Fibroblast of mammary gland (primary cell): ENCODE measurements around the gene LHX4.

ENCODE experiments used
- DNase-seq: peaks from one replicate; pipeline ENCODE4 v3.0.0-alpha.2; 2010; ENCODE audit warnings: low read depth
- H3K4me3 ChIP-seq: 2 replicates; pipeline ENCODE4 v1.5.1; 2011; ENCODE audit warnings: low read depth, mild to moderate bottlenecking, low read length, moderate library complexity; ENCODE audit not compliant: control insufficient read depth
- TF ChIP-seq, protein P1 (sequence below): conservative IDR thresholded peaks from 2 replicates; pipeline ENCODE4 v1.5.1; 2011; ENCODE audit warnings: low read depth, low read length, inconsistent platforms; ENCODE audit not compliant: control insufficient read depth, insufficient read depth

LHX4 gene

DNA sequence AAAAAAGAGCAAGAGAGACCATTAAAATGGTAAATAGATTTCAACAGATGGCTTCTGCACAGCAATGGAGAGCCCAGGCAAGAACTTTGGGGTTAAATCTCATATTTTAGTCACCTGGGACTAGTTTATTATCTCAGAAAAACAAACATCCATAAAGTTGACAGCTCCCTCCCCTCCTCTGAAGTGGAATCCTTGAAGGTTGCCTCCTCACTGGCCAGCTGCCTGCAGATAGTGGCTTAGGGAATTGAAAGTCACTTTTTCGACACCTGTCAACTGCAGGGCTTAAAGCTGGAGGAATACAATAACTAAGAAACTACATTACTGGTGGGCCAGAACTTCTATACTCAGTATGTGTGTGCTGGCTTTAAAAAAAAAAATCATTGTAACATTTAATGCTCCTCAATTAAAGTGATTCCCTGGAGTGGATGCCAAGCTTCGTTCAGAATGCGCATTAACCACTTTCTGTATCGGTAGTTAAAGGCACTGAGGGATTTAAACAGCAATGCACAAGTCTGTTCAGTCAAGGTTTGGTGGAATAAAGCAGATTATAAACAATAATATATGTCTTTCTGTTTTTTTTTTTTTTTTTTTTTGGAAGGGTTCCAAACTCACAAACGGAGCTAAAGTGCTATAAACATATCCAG, 52.5 kb downstream of the LHX4 start:
- DNase-seq = no peak
- TF ChIP-seq, protein P1, sequence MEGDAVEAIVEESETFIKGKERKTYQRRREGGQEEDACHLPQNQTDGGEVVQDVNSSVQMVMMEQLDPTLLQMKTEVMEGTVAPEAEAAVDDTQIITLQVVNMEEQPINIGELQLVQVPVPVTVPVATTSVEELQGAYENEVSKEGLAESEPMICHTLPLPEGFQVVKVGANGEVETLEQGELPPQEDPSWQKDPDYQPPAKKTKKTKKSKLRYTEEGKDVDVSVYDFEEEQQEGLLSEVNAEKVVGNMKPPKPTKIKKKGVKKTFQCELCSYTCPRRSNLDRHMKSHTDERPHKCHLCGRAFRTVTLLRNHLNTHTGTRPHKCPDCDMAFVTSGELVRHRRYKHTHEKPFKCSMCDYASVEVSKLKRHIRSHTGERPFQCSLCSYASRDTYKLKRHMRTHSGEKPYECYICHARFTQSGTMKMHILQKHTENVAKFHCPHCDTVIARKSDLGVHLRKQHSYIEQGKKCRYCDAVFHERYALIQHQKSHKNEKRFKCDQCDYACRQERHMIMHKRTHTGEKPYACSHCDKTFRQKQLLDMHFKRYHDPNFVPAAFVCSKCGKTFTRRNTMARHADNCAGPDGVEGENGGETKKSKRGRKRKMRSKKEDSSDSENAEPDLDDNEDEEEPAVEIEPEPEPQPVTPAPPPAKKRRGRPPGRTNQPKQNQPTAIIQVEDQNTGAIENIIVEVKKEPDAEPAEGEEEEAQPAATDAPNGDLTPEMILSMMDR = no peak
- no peak overlapping the region for H3K4me3 ChIP-seq

DNA sequence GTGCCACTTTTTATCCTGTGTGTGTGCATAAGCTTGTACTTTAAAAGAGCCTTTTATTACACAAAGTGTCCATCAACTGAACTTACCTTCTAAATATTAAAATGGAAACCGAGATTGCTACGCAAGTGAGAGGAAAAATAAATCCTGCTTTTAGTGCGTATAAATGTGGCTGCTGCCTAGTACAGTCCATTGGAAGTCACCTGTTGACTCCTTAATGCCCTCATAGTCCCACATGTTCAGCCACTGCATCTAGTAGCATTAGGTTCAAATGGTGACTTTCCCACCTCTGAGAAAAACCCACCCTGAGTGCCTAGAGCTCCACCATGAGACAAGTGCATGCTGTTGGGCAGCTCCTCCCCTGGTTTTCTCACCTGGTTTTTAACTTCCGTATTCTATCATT, 53.0 kb downstream of the LHX4 start:
- no peak for DNase-seq
- no peak overlapping the region for H3K4me3 ChIP-seq
- TF ChIP-seq, protein P1 = no peak

DNA sequence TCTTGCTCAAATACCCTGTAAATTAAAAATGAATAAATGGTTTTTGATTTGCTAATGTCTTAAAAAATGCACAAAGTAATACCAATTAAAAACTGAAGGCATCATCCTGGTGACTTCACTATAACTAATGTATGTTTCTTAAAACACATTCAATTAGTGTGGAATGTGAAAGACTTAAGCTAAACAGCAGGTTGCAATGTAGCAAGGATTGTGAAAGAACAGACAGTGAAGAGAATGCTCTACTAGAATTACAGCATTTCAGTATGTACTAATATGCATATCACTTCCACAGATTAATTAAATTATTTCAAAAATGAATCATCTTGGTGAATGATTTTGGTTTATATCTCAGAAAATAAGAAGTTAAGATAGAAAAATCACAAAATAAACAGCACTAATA, 56.4 kb downstream of the LHX4 start:
- TF ChIP-seq, protein P1 = no peak
- DNase-seq = no peak
- no peak overlapping the region for H3K4me3 ChIP-seq

DNA sequence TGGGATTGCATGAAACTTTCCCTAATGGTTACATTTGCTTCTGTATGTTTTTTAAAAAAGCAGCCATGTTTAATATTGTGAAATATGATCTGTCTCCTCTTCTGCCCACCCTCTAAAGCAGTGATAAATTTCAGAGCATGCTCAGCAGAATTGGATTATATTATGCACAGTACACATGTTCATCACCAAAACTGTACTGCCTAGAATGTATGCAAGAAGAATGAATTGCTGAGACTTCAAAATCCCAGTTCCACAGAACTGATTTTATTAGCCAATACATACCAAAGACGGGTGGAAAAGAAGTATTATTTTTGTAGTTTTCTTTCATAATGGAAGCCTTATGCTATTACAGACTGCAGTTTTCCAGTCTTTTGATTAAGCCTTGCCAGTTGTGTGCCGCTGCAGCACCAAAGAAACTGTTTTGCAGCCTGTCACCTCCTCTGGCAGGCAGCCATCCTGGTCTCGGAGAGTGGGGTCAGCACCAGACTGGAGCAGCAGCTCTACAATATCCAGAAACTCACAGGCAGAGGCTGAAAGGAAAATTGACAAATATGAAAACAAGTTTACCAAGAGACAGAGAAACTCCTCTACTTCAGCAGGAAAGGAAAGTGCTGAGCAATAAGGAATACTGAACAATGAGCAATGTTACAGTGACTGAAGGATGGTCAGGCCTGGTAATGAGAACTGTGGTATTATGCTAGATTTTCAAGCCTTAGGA, 58.1 kb downstream of the LHX4 start:
- TF ChIP-seq, protein P1 = no peak
- no peak for DNase-seq
- no peak overlapping the region for H3K4me3 ChIP-seq

DNA sequence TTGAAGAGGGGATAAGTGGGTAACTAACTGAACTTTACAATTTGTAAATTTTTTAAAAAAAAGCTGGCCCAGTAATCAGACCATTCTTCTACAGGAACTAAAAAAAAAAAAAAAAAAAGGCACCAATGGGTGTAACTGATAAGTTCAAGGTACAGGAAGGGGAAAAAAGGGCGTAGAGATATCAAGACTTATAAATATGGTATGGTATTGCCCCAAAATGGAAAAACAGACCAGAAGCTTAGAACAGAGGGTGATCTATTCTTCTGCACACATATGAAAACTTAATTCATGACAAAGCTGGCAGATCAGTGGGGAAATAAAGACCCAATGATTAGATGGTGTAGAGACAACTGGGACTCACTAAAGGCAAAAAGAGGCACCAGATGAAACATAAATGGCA, 58.9 kb downstream of the LHX4 start:
- no peak for DNase-seq
- TF ChIP-seq, protein P1 = no peak
- no peak overlapping the region for H3K4me3 ChIP-seq

DNA sequence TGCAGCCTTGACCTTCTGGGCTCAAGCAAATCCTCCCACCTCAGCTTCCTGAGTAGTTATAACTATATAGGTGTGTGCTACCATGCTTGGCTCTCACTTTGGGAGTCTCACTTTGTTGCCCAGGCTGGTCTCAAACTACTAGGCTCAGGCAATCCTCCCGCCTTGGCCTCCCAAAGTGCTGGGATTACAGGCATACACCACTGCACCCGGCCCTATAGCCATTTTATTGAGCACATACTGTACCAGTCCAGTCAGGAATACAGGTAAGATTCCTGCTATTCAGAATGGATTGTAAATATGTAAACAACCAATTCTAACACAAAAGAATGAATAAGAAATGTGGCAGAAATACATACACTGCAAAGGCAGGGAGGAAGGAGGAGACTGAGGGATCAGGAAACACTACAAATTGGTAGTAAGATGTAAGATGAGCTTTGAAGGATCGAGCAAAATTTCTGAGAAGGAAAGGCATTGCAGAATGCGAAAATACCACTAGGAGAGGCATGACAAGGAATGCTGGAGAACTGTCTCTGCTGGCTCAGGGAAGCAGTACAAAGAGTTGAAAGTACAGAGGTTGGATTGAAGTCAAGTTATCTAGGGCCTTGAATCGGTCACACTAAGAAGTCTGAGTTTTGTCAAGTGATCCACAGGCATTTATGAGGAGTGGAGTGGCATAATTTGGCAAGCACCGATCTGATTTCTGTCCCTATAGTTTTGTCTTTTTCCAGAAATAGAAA, 60.4 kb downstream of the LHX4 start:
- TF ChIP-seq, protein P1 = no peak
- no peak overlapping the region for H3K4me3 ChIP-seq
- DNase-seq = no peak
